Measurements from ENCODE around the gene ENPP6.

Gene ENPP6

DNA sequence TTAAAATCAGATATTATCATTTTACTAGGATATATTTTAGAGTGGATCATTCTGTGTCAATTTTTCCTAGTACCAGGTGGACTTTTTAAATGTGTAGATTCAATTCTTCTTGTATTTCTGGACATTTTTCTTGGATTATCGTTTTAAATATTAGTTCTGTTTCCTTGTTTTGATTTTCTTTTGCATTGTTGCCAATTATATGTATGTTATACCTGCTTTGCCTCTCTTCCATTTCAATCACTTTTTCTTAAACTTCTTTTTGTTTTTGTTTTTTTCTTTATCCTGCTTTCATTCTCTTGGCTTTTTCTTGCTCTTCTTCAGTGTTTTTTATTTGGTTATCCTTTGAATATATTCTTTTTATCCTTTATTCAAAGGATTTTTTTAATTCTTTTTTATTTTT, 171.5 kb downstream of the ENPP6 start:
- DNase-seq = no peak

DNA sequence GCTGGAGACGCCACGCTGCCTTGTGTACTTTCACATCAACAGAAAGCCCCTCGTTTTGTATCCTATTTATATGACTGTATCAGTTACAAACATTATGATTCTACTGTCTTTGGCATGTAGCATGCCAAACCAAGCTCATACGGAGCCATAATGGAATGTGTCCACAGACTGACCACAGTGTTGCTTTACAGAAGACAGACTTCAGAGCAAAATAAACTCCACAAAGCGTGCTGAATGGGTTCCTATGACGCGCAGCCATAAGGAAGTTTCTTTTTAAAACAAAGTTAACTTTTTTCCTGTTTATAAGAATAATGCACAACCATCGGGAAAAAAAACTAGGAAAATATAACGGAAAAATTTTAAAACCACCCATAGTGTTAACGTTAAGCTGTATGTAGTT, 176.5 kb downstream of the ENPP6 start:
- DNase-seq = no peak

DNA sequence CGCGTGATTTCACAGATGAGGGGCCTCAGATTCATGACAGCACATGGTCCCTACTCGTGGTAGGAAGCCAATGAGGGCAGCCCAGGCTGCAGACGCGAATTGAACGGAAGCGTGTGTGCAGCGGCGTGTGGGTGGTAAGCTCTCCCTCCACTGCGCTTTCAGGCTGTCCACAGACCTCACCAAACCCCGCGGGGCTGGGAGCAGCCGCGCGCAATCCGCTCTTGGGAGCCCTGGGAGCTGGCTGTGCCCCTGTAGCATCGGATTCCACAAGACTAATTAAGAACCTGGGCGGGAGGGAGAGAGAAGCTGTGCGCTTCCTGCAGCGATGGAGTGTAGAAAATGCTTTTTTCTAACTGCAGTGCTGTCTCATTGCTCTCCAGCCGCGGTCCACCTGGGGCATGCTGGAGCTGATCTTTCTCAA, 177.7 kb downstream of the ENPP6 start:
- DNase-seq = no peak
